ENCODE results near the gene SPDYE17.

DNA sequence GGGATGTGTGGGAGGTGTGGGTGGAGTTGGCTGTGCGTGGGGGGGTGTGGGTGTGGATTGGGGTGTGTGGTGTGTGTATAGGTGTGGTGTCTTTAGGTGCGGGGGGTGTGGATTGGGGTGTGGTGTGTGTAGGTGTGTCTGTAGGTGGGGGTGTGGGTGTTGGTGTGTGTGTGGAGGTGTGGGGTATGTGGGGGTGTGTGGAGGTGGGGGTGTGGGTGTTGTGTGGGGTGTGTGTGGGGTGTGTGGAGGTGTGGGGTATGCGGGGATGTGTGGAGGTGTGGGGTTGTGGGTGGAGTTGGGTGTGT lies 33.9 kb downstream of the SPDYE17 start:
- TF ChIP-seq CTCF (IDR thresholded peaks at IDR 0.05), result no peak
- no peak for TF ChIP-seq ZFX (IDR thresholded peaks at IDR 0.05; ENCODE audit: borderline replicate concordance)
